HG03558 (cell line): ENCODE data around the gene S100A11.

Experiments
- ATAC-seq: cut with Tn5 transposase; IDR thresholded peaks from one replicate; pipeline ENCODE4 v1.9.1; 2021; ENCODE audit warnings: moderate number of reproducible peaks; ENCODE audit not compliant: unreplicated experiment; ENCODE audit errors: extremely low read depth

Gene S100A11

DNA sequence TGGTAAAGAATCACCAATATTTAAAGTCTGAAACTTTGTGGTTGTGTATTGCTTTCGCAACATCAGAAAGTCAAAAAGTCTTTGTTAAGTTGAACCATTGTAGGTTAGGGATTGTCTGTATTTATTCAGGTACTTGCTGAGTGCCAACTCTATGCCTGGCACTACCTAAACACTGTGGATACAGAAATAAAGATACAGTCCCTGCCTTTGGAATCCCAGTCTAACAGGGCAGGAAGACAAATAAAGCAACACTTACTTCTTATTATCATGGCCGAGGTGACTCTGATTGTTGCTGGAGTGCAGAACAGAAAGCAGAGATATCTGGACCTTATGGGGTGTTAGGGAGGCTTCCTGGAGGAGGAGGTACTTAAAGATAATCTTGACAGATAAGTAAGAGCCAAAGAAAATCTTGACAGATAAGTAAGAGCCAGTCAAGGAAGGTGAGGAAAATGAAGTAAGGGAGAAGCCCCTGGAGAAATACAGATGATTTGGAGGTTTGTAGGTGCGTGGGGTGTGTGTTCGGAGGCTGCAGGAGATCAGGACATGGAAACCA is 31.4 kb downstream of the S100A11 start:
- ATAC-seq = no peak

DNA sequence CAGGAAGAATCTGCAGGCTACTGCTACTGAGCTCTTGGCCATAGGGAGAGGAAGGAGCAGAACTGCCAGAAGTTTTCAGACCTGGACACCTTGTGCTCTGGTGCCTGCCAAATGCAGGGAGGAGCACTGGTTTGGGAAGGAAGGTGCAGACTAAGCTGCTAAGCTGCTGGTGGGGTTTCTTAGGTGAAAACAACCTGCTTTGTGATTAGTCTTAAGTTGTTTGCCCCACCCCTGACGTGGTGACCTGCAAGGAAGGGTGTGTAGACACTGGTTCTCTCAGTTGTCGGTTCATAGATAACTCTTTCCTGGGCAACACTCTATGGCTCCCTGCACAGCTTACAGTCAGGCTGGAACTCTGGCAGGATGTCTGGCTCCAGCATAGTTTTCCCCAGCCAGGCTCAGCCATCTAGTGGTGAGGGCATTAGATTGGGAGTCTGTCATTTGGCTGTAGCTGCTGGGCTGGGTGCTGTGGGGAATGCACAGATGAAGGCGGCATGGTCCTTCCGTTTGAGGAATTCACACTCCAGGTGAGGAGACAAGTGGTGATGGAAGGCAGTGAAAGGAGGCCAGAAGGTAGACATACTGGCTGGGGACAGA is 32.9 kb downstream of the S100A11 start:
- ATAC-seq = no peak

DNA sequence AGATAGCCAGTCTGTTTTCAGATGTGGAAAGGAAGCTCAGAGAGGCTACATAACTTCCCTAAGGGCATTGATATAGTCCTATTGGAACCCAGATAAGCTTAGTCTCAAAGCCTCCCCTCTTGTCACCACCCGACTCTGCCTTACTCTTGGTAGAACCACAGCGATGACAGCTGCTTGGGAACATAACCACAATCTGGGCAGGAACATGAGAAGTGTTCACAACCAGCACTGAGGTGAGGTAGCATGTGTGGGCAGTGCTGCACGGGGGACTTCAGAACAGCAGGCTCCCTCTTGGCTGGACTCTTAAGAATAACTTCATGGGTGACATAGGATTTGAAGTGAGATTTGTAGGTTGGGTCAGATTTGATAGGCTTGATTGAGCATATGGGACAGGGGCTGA is 33.8 kb downstream of the S100A11 start:
- ATAC-seq = no peak

DNA sequence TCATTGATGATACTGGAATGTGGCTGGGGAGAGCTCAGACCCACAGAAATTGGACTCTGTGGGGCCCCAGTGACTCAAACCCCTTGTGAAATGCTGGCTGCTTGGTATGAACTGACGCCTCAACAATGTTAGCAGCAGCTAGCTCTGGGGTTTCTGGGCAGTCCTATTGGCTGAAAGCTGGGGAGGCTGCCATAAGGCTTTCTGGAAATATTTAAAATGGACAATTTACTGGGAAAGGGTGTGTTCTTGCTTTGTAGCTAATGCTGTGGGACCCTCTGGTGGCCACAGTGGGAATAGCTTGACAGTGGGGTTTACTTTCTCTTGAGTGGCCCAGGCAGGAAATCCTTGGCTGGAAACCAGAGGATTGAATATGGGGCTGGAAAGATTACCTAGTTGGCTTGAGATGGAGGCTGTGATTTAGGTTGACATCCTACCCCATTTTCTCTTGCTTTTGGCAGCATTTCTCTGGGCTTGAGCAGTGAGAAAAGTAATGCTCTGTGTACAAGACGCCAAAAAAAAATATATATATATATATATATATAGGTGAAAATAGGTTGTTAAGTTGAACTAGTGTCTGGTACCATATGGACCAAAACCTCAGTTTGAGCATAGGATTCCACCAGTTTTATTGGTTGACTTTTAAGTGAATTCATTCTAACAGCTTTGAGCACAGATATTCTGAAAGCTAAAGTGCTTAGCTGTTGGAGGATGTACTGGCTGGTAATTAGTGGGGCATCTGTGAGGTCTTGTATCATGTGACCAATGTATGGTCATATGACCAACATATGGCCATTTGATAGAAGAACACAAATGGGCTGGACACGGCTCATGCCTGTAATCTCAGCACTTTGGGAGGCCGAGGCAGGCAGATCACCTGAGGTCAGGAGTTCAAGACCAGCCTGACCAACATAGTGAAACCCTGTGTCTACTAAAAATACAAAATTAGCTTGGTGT is 34.9 kb downstream of the S100A11 start:
- no peak for ATAC-seq

DNA sequence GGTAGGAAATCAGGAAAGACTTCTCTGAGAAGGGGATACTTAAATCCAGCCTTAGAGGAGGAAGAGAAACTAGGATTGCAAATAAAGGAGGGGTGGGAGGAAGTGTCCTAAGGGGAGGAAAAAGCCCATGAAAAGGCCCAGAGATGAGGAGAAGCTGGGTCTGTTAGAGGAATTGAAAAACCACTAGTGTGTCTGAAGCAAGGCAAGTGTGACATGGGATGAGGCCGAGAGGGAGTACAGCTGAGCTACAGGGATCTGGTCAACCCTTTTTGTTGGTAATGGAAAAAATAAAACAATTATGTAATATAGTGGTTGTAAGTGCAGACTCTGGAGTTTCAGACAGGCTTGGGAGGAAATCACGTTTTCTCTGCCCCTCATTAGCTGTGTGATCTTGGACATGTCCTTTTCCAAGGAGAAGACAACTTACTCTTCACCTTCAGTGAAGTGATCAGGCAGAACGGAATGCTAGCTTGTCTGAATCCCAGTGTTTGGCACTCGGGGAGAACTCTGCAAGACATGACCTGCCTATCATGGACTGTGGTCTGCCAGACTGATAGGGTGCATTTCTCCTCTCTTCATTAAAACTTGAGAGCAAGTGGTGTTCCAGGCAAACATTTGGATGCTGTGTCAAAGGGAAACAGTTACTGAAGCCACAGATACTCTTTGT is 35.7 kb downstream of the S100A11 start:
- ATAC-seq = no peak

DNA sequence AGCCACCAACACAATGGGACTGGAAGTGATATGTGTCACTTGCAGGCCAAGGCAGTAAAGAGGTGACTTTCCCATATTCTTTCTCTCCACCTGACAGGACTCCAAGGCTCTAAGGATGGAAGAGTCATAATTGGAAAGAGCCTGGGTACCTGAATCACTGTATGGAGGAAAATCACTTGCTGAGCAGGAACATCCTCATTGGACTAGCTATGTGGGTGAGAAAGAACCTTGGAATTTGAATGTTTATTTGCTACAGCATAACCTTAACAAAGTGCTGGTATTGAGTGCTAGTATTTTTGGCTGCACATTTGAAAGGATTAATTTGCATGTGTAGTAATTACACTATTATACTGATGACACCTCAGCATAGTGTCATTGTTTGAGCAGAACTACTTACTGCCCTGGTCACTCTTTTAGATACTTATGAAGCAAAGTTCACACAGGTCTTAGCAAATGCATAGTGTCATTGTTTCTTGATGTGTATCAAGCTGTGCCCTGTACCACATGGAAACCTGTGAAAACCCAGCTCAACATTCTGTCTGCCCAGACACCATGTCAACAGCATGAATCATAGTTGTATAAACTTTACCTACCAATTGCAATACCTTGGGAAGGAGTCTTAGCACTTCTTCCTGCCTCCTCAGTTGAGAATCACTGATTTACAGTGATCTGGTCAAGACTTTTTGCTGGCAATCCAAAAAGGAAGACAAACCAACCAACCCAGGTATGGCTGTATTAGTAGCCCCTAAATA is 38.0 kb downstream of the S100A11 start:
- ATAC-seq = no peak

DNA sequence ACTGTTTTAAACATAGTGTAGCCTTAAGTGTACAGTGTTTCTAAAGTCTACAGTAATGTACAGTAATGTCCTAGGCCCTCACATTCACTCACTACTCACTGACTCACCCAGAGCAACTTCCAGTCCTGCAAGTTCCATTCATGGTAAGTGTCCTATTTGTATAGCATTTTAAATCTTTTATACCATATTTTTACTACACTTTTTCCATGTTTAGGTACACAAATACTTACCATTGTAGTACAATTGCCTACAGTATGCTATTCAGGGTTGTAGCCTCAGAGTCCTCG is 39.6 kb downstream of the S100A11 start:
- no peak for ATAC-seq

DNA sequence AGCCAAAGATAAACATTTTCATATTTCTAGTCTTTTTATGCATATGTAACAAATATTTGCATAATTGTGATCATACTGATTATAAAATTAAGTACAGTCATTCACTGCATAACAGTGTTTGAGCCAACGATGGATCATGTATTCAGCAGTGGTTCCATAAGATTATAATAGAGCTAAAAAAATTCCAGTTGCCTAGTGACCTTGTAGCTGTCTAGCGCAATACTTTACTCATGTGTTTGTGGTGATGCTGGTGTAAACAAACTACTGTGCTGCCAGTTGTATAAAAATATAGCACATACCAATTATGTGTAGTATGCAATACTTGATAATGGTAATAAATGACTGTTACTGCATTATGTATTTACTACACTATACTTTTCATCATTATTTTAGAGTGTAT is 41.0 kb downstream of the S100A11 start:
- ATAC-seq = no peak

DNA sequence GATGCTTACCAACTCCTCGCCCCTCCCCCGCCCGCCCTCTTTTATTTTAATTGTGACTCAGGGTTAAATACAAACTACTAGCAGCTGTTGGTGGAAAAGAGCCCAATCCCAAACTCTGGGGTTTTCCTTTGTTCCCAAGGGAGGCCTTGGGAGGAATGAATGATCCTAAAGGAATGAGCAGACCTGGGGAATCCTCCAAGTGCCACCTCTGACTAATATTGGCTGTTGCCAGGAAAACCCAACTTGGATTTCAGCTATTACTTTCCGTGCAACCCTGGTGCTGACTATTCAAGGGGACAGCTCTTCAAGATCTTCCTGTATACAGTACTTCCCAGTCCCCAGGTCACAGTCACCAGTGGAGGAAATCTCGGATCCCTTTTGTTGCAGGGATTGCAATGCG is 41.8 kb downstream of the S100A11 start:
- no peak for ATAC-seq

DNA sequence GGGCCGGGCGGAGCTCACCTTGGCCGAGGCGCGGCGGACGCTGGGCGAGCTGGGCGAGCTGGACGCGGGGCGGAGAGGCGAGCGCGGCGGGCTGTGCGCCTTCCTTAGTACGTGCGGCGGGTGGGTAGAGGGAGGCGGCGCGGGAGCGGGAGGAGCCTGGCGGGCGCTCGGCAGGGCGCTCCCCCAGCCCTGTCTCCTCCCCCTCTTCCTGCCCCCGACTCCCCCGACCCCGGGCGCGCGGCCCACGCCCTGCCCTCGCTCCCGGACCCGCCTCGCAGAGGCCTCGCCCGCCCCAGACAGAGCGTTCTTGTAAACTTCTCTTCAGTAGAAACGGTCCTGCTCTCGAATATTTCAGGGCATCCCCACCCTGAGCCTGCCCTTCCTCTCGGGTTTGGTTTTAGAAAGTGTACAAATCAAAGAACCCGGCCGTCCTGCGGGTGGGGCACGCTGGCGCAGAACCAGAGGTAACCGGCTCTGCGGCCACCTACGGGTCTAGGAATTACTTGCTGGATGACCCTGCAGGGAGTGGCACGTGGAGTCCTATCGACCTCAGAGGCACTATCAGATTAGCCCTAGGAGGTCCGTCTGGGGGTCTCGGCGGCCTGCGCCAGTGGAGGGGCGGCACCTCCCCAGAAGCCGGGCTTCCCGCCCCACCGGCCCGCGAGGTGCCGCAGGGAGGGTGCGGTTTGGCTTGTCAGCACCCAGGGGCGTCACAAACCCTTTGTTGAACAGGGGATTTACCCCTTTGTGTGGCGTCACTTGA is 42.9 kb downstream of the S100A11 start, which contains the start of gene S100A10:
TSS of gene S100A10 (minus strand) at position 126 of the 763 bp plus-strand sequence. CDS start 7,629 bp downstream, outside the sequence.
- ATAC-seq = no peak

DNA sequence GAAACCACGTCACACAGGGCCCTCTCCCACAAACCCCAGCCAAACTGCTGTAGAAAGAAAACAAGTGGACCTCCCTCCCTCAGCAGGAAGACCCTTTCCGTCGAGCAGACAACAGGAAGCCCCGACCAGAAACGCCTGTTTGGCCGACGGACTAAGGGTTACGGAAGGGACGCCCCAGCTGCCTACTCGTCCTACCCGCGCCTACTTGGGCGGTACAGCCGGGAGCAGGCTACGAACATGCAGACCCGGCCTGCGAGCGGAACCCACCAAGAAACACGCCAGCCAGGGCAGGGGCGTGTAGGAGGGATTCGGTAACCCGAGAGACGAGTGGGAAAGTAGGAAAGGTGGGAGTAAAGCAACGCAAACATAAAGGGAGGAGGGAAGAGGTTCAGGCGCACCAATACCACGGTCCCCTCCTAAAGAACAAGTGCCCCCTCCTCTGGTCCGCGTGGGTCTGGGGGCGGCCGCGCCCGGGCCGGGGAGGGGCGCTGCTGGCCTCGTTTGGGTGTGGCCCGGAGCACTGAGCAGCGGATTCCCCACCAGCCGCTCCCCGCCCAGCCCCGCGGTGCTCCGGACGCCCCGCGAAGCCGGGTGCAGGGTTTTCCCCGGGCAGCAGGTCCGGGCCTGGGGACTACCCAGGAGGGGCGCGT is 43.6 kb downstream of the S100A11 start:
- no peak for ATAC-seq

DNA sequence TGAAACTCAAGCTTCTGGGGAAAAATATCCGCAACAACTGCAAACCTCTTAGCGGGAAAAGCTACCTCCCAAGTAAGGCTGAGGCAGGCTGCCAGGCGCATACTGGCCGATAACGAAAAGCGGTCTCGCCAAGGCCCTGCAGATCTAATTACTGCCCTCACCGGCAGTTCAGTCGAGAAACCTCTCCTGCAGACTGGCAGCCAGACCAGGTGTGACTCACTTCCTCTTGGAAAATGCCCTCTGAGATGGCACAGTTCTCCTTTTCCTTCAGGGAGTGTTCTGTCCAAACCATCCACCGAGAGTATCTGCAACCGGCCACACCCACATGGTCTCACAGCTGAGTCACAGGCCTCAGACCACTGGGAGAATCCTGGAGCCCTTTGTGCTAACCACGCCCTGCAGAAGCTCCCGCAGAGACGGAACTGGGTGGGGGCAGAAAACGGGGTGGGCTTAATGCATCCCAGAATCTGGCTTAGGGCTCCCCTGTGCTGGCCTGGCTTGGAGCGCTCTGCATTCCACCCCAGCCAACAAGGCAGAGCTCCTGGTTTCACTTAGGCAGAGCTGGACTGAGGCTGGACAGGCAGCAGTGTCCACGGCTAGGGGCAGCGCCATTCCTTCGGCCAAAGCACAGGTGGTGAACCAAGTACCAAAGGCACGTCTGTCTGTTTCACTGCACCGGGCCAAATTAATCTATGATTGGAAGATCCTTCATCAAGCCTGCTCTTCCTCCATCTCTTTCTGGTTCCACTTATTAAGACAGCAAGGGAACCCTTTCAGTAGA is 44.3 kb downstream of the S100A11 start:
- no peak for ATAC-seq

DNA sequence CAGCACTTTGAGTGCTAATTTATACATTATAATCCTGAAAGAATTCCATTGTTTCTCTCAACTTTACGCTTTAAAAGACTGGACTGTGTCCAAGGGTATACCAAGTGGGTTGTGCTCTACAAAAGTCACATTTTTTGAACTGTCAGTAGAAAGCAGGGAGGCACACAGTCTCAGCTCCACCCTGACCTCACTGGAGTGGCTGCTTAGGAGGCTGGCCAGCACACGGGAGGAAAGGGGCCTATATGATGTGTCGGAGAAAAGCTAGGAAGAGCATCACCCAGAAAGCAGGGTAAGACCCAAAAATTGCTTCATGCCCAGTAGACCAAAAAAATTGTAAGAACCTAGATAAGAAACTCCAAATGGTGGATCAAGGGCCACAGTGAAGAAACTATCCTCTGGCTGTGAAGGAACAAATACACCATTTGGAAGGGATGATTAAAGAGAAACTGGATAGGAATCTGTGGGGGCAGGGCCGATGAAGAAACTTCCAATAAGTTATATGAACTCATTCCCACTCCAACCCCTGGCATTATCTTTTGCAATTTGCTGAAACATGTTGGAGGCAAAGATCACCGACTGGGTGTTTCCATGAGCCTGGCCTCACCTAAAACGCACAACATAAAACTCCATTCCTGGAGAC is 45.0 kb downstream of the S100A11 start:
- no peak for ATAC-seq

DNA sequence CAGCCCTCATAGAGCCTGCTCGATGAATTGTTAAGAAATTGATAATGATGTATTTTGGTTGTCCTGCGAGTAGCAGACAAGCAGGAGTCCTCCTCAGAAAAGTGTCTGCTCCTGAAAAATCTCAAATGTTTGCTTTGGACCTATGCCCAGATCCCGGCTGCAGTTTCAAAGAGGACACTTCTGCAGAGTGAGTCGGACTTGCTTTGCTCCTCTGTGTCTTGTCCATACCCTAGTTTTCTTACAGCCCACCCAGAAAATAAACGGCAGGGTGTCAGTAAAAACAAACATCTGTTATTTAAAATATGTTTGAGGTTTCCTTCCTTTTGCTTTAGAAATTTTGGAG is 46.0 kb downstream of the S100A11 start:
- ATAC-seq = no peak

DNA sequence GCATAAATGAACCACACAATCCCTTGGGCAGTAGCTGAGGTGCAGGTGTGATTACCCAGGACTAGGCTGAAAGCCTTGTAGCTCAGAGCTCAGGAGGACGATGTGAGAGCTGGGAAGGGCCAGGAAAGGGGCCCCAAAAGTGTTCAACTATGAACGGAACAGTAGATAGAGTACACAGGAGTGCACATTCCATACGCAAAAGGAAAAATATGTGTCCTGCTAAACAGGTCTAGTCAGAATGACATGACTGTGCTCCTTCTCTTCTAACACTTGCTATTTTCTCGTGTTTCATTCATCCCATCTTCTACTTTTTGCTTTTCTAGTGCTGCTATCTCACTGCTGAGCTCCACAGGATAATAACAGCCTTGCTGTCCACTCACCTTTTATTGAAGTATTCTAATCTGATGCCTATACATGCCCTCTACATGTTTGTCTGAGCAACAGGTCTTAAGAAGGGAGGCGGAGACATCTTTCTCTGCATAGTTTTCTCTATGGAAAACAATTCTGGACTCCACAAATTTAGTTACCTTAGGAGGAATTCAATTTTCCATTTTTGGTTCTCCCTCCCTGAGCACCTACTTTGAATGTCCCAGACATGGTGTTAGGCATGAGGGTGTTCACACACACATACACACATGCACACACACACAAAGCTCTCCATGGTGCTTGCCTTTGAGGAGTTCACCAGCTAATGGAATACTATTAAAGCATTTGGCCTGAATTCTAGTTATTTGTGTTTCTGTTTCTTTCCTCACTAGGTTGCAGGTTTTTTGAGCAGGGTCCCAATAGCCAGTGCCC is 46.5 kb downstream of the S100A11 start:
- ATAC-seq = no peak

DNA sequence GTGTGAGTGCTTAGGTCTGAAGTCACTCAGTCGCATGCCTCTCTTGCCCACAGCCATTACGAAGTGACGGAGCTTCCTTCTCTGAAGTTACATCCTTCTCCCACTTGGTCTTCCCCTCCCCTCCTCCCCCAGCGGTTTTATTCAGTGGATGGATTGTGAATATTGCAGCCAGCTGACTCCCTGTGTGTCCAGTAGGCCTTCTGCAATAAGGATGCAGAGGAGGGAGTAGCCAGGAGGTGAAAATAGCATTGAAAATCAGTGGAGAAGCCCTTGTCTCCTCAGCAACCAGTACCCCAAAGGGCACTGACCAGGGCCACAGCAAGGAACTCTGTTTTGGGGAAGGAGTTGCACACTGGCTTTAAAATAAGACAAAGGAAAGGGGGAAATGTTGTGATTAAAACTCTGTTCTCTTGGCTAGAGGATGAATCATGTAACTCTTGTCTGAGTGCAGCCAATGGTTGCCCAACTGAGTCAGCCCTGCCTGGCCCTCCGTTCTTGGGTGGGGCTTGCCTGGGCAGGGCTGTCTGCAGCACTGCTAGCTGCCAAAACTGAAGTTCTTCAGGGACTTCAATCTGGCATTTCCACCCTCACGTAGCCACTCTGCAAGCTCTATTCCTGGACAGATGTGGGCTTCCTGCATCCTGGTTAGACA is 47.5 kb downstream of the S100A11 start:
- ATAC-seq = no peak
